ENCODE data around the gene PRRT3.

DNA sequence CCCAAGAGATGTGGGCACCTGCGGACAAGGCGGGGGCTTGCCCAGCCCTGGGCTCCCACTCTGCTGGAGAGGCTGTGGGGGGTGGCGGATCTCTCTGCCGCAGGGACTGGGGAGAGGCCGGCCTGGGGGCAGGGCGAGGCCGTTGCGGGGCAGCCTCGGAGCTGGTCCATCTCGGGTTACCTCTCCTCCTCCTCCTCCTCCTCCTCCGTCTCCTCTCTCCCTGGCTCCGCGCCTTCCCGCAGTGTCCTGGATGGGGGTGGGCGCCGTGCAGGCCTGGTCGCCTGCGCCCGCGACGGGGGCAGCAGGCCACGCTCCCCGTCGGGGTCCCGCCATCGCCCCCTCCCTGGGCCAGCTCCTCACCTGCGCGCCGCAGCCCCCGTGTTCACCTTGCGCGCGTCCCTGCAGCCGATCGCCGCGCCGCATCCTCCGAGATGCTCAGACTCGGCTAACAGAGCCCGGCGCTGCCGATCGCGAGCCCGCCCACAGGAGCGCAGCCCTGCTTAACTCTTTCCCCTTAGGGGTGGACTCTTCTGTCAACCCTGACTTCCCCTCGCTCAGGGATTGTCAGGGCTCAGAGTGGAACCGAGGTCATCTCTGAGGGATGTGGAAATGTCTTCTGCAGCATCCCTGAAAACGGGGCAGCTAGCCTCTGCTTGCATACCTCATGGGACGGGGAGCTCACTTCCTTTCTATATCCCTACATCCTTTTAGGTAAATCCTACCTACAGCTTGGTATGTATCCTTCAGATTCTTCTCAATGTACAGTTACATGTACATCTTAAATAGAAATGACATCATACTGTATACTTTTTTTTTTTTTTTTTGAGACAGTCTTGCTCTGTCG is at the start of gene PRRT3:
- TF ChIP-seq, protein P1, sequence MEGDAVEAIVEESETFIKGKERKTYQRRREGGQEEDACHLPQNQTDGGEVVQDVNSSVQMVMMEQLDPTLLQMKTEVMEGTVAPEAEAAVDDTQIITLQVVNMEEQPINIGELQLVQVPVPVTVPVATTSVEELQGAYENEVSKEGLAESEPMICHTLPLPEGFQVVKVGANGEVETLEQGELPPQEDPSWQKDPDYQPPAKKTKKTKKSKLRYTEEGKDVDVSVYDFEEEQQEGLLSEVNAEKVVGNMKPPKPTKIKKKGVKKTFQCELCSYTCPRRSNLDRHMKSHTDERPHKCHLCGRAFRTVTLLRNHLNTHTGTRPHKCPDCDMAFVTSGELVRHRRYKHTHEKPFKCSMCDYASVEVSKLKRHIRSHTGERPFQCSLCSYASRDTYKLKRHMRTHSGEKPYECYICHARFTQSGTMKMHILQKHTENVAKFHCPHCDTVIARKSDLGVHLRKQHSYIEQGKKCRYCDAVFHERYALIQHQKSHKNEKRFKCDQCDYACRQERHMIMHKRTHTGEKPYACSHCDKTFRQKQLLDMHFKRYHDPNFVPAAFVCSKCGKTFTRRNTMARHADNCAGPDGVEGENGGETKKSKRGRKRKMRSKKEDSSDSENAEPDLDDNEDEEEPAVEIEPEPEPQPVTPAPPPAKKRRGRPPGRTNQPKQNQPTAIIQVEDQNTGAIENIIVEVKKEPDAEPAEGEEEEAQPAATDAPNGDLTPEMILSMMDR (IDR thresholded peaks at IDR 0.05; ENCODE audit: low read depth, low read length): no peak
- no peak for TF ChIP-seq EZH2phosphoT487 (IDR thresholded peaks at IDR 0.05; ENCODE audit: low read depth)
